HG03354 (cell line): ENCODE results near the gene CFAP210.
"Not testable (repeated sequence)": the region's sequence is repeated elsewhere in the genome, so short reads cannot be mapped to it uniquely, and the experiment has no call there.

Source experiments
- ATAC-seq: cut with Tn5 transposase; IDR thresholded peaks from one replicate; pipeline ENCODE4 v1.9.1; 2021; ENCODE audit warnings: mild to moderate bottlenecking; ENCODE audit not compliant: unreplicated experiment, poor library complexity, severe bottlenecking

The CFAP210 gene

GRCh38 chr2:169640104-169640503 lies 54.1 kb downstream of the CFAP210 start:
- ATAC-seq = no peak

- ATAC-seq = no peak
Measured at GRCh38 chr2:169637620-169638019, 56.6 kb downstream of the CFAP210 start.

- no peak for ATAC-seq
Measured at GRCh38 chr2:169636440-169637097, 57.6 kb downstream of the CFAP210 start.

GRCh38 chr2:169625781-169626180 lies 68.4 kb downstream of the CFAP210 start:
- no peak for ATAC-seq

- ATAC-seq = no peak
Measured at GRCh38 chr2:169623235-169623634, 71.0 kb downstream of the CFAP210 start.

GRCh38 chr2:169620509-169620908 lies 73.7 kb downstream of the CFAP210 start:
- ATAC-seq = no peak

GRCh38 chr2:169619946-169620345 lies 74.3 kb downstream of the CFAP210 start:
- ATAC-seq = no peak

GRCh38 chr2:169615982-169616381 lies 78.2 kb downstream of the CFAP210 start:
- not testable (repeated sequence) for ATAC-seq

- no peak for ATAC-seq
Measured at GRCh38 chr2:169613876-169614275, 80.3 kb downstream of the CFAP210 start.

- ATAC-seq = no peak
Measured at GRCh38 chr2:169609264-169609663, 84.9 kb downstream of the CFAP210 start.

- ATAC-seq = no peak
Measured at GRCh38 chr2:169599568-169599967, 94.6 kb downstream of the CFAP210 start.

- no peak for ATAC-seq
Measured at GRCh38 chr2:169598982-169599381, 95.2 kb downstream of the CFAP210 start.

- not testable (repeated sequence) for ATAC-seq
Measured at GRCh38 chr2:169596546-169596945, 97.7 kb downstream of the CFAP210 start.
